Smooth muscle cell (in vitro differentiated cells): ENCODE data around the gene IRF1. TPM values are rescaled to one million over a fixed set of nuclear protein-coding genes. Genes with fewer than 3 reads are reported as not detected.

Experiments
- DNase-seq: peaks from one replicate; lab custom pipeline; 2025; ENCODE audit not compliant: unreplicated experiment; lab: John Stamatoyannopoulos, UW
- H2AFZ ChIP-seq: fragments of 200-600 bp; sonication (generic); 2 replicates; pipeline ENCODE4 v1.6.0; 2016; ENCODE audit warnings: antibody characterized with exemption, low read depth, mild to moderate bottlenecking
- H3F3A ChIP-seq: fragments of 200-600 bp; sonication (generic); 2 replicates; pipeline ENCODE4 v1.6.0; 2017; ENCODE audit warnings: antibody characterized with exemption, low read depth
- H3K27ac ChIP-seq: fragments of 200-600 bp; sonication (generic); 2 replicates; pipeline ENCODE4 v1.5.1; 2016; ENCODE audit warnings: low read depth, mild to moderate bottlenecking
- H3K27me3 ChIP-seq: fragments of 200-600 bp; sonication (generic); 2 replicates; pipeline ENCODE4 v1.6.1; 2016; ENCODE audit warnings: low read depth, mild to moderate bottlenecking
- H3K36me3 ChIP-seq: fragments of 200-600 bp; sonication (generic); 2 replicates; pipeline ENCODE4 v1.5.1; 2016; ENCODE audit warnings: low read depth
- H3K4me1 ChIP-seq: fragments of 200-600 bp; sonication (generic); 2 replicates; pipeline ENCODE4 v1.5.1; 2016; ENCODE audit warnings: low read depth
- H3K4me2 ChIP-seq: fragments of 200-600 bp; sonication (generic); 2 replicates; pipeline ENCODE4 v1.6.0; 2016; ENCODE audit warnings: mild to moderate bottlenecking
- H3K4me3 ChIP-seq: fragments of 200-600 bp; sonication (generic); 2 replicates; pipeline ENCODE4 v1.5.1; 2016; ENCODE audit warnings: mild to moderate bottlenecking
- H3K79me2 ChIP-seq: fragments of 200-600 bp; sonication (generic); 2 replicates; pipeline ENCODE4 v1.6.0; 2016; ENCODE audit warnings: low read depth, mild to moderate bottlenecking
- H3K9ac ChIP-seq: fragments of 200-600 bp; sonication (generic); 2 replicates; pipeline ENCODE4 v1.6.0; 2016; ENCODE audit warnings: low read depth
- H3K9me3 ChIP-seq: fragments of 200-600 bp; sonication (generic); replicated peaks from 2 replicates; pipeline ENCODE4 v1.5.1; 2016; ENCODE audit warnings: low read depth
- H4K20me1 ChIP-seq: fragments of 200-600 bp; sonication (generic); 2 replicates; pipeline ENCODE4 v1.6.0; 2016; ENCODE audit warnings: low read depth
- WGBS: methylation state at CpG from one replicate; pipeline ENCODE4 v1.1.7; 2016; ENCODE audit warnings: low lambda C conversion rate; 5-methylcytosine and 5-hydroxymethylcytosine counted together
- polyA plus RNA-seq: library from polyadenylated mRNA; unstranded; fragments of >200 nt; fragmentation: Nextera tagmentation; extraction: Ambion mirVana; gene quantifications from 2 replicates; pipeline ENCODE4 v1.2.1, GENCODE V29; 2016
- total RNA-seq: library from RNA; depleted of rRNA; stranded (reverse); fragments of >200 nt; gene quantifications from 2 replicates; pipeline ENCODE4 v1.2.3, GENCODE V29; 2014
- TF ChIP-seq, protein P1 (sequence below): fragments of 200-600 bp; sonication (generic); IDR thresholded peaks from 2 replicates; pipeline ENCODE4 v1.5.1; 2017; ENCODE audit warnings: borderline replicate concordance, mild to moderate bottlenecking, antibody characterized with exemption; ENCODE audit not compliant: insufficient read depth, poor library complexity, severe bottlenecking

IRF1 gene
- total and polyA plus RNA-seq, 2 experiments from 2014 or later, result 15.7 to 19.1 TPM

DNA sequence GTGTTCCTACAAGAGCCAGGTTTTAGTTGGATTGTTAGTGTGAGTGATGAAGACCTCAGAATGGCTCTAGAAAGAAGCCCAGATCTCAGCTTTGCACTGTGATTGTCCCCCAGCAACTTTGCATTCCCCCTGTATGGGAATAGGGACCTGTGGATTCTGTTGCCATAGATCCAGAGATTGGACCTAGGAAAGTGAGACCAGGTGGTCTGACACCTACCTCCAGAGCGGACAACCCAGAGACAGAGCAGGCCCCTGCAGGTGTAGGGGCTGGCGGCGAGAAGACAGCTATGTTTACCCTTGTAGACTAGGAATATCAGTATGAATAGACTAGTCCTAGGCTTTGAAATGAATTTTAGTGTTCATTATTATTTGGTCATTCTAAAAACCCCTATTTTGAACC, 53.6 kb downstream of the IRF1 start:
- peak overlapping the region; percentile 73 for H3K27ac ChIP-seq
- no peak for DNase-seq
- H3K9ac ChIP-seq, result no peak overlapping the region
- H3K4me2 ChIP-seq, result peak overlapping the region; percentile 70
- no peaks in the 10 kb centered on the region for H3K36me3 ChIP-seq
- no peaks in the 10 kb centered on the region for H3K79me2 ChIP-seq
- peaks cover 23% of the 10 kb centered on the region for H3K4me1 ChIP-seq
- TF ChIP-seq, protein P1, sequence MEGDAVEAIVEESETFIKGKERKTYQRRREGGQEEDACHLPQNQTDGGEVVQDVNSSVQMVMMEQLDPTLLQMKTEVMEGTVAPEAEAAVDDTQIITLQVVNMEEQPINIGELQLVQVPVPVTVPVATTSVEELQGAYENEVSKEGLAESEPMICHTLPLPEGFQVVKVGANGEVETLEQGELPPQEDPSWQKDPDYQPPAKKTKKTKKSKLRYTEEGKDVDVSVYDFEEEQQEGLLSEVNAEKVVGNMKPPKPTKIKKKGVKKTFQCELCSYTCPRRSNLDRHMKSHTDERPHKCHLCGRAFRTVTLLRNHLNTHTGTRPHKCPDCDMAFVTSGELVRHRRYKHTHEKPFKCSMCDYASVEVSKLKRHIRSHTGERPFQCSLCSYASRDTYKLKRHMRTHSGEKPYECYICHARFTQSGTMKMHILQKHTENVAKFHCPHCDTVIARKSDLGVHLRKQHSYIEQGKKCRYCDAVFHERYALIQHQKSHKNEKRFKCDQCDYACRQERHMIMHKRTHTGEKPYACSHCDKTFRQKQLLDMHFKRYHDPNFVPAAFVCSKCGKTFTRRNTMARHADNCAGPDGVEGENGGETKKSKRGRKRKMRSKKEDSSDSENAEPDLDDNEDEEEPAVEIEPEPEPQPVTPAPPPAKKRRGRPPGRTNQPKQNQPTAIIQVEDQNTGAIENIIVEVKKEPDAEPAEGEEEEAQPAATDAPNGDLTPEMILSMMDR, result no peak
- no peaks in the 10 kb centered on the region for H3K9me3 ChIP-seq
- H3K27me3 ChIP-seq, result no peaks in the 10 kb centered on the region
- peaks cover 8% of the 10 kb centered on the region for H3F3A ChIP-seq
- no peak overlapping the region for H2AFZ ChIP-seq
- 95% methylated on average over 3 of the region's 3 CpGs for WGBS
- no peaks in the 10 kb centered on the region for H4K20me1 ChIP-seq
- no peak overlapping the region for H3K4me3 ChIP-seq

DNA sequence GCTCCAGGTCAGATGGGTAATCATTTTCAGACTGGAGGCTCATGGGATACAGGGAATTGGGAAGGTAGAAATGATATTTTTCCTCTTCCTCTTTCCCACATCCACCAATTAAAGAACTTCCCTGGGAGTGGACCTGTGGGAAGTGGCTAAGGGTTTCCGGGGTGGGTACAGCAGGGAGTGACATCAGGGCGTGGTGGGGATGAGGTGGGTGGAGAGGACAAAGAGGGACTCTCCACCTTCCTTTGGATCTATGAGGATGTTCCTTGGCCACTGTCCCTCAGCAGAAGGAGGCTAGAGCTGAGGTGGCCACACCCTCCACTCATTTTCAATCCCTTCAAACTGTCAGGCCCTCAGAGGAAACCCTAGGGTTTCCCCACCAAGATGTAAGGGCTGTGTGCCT, 54.7 kb downstream of the IRF1 start:
- DNase-seq, result no peak
- H3K79me2 ChIP-seq, result no peaks in the 10 kb centered on the region

DNA sequence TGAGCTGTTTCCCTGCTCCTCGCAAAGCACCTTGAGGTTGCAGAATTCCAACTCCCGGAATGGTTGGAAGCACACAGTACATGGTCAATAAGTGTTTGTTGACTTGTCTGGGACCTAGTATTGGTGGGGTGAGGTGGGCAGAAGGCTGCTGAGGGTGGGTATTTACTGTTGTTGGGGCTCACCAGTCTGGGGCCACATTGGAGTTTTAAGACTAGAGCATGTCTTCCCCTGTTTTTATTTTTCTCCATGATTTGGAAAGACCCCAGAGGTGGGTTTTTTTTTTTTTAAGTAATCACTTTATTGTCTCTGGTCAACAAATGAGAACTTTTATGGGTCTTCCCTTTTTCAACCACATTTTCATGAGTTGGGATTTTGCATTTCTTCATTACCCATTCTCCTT, 55.1 kb downstream of the IRF1 start:
- peaks cover 8% of the 10 kb centered on the region for H3F3A ChIP-seq
- no peak overlapping the region for H3K9ac ChIP-seq
- no peak overlapping the region for H2AFZ ChIP-seq
- no peak overlapping the region for H3K4me3 ChIP-seq
- no peaks in the 10 kb centered on the region for H4K20me1 ChIP-seq
- no peaks in the 10 kb centered on the region for H3K9me3 ChIP-seq
- no peaks in the 10 kb centered on the region for H3K36me3 ChIP-seq
- WGBS, result 97% methylated on average over 2 of the region's 2 CpGs
- H3K79me2 ChIP-seq, result no peaks in the 10 kb centered on the region
- TF ChIP-seq, protein P1, result no peak
- H3K27me3 ChIP-seq, result no peaks in the 10 kb centered on the region
- H3K4me1 ChIP-seq, result peaks cover 23% of the 10 kb centered on the region
- no peak overlapping the region for H3K27ac ChIP-seq
- H3K4me2 ChIP-seq, result no peak overlapping the region
- no peak for DNase-seq

More for the DNA sequence above, 54.7 kb downstream of the IRF1 start:
- no peaks in the 10 kb centered on the region for H4K20me1 ChIP-seq
- TF ChIP-seq, protein P1, result no peak
- no peak overlapping the region for H3K4me3 ChIP-seq
- no peak overlapping the region for H2AFZ ChIP-seq
- H3K9ac ChIP-seq, result no peak overlapping the region
- peaks cover 23% of the 10 kb centered on the region for H3K4me1 ChIP-seq
- WGBS, result 96% methylated on average over 2 of the region's 2 CpGs
- no peak overlapping the region for H3K27ac ChIP-seq
- no peaks in the 10 kb centered on the region for H3K36me3 ChIP-seq
- H3K4me2 ChIP-seq, result no peak overlapping the region
- no peaks in the 10 kb centered on the region for H3K9me3 ChIP-seq
- H3K27me3 ChIP-seq, result no peaks in the 10 kb centered on the region
- peaks cover 8% of the 10 kb centered on the region for H3F3A ChIP-seq
